ENCODE results near the gene SBF2. TPM values are rescaled to one million over a fixed set of nuclear protein-coding genes. Genes with fewer than 3 reads are reported as not detected.

Gene SBF2
- total RNA-seq, 1 experiment from 2014 or later = 30.2 TPM

DNA sequence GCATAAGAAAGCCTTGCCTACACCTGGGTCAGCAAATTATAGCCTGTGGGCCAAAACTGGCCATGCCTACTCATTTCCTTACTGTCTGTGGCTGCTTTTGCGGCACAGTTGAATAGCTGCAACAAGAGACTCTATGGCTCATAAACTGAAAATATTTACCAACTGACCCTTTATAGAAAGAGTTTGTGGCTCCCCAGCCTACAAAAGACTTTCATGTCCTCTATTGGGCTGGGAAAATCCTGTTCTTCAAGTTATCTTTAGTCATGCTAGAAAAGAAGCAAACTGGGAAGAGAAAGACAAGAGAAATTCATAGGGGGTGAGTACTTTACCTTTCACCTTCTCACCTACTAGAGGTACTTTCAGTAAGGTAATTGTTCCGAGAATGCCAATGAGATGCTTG, 455.1 kb downstream of the SBF2 start:
- H3K9me3 Mint-ChIP-seq = no peaks in the 10 kb centered on the region
- no peaks in the 10 kb centered on the region for H3K79me2 ChIP-seq (ENCODE audit: insufficient read depth, low read length)
- no peak overlapping the region for H2BK12ac ChIP-seq (ENCODE audit: insufficient read length, low read depth, low read length)
- no peak overlapping the region for H2BK5ac ChIP-seq (ENCODE audit: insufficient read length, low read length)
- no peak for DNase-seq
- peak overlapping the region; percentile 54 to 89 (median 68); a peak in 6 of 7 replicates for H3K27ac Mint-ChIP-seq
- no peak overlapping the region for H3K14ac ChIP-seq (ENCODE audit: insufficient read depth, low read length)
- no CpG with 5 or more reads among the region's 2 CpGs for WGBS (ENCODE audit: extremely low coverage, insufficient read length, low lambda C conversion rate)
- H3K4me1 Mint-ChIP-seq = peaks cover 13 to 14% of the 10 kb centered on the region in 2 experiments
- no peak overlapping the region for H3K27ac ChIP-seq (ENCODE audit: insufficient read length, low read depth, low read length)
- no peak overlapping the region for H2AFZ ChIP-seq (ENCODE audit: low read length)
- no peaks in the 10 kb centered on the region for H3K27me3 ChIP-seq (ENCODE audit: insufficient read depth, low read length)
- no peak overlapping the region for H3K9ac ChIP-seq (ENCODE audit: extremely low read depth, insufficient read length, low read length)
- H4K91ac ChIP-seq (ENCODE audit: insufficient read length, low read depth, low read length) = no peak overlapping the region
- H4K20me1 ChIP-seq (ENCODE audit: control insufficient read depth, insufficient read depth, insufficient read length) = no peaks in the 10 kb centered on the region
- no peaks in the 10 kb centered on the region for H3K27me3 Mint-ChIP-seq (ENCODE audit: low read depth)
- H2BK120ac ChIP-seq (ENCODE audit: low read depth, low read length, poor library complexity, severe bottlenecking) = no peak overlapping the region
- H3K23me2 ChIP-seq (ENCODE audit: insufficient read length, low read depth, low read length, poor library complexity, severe bottlenecking) = no peaks in the 10 kb centered on the region
- no peak overlapping the region for H3K4me2 ChIP-seq (ENCODE audit: insufficient read depth, insufficient read length, low read length)
- H3K4ac ChIP-seq (ENCODE audit: low read depth, low read length) = no peak overlapping the region
- no peak overlapping the region for H2AK5ac ChIP-seq (ENCODE audit: insufficient read length, low read length)
- H3K23ac ChIP-seq (ENCODE audit: insufficient read length, low read depth, low read length) = no peak overlapping the region
- no peak overlapping the region for H4K5ac ChIP-seq (ENCODE audit: insufficient read length, low read depth, low read length)
- peaks cover 0 to 9% (median 7%) of the 10 kb centered on the region in 3 experiments; a peak in 5 of 7 replicates for H3K36me3 Mint-ChIP-seq (ENCODE audit: insufficient read depth in 1 of 3, low read depth in 3 of 3)
- TF ChIP-seq, protein P1, sequence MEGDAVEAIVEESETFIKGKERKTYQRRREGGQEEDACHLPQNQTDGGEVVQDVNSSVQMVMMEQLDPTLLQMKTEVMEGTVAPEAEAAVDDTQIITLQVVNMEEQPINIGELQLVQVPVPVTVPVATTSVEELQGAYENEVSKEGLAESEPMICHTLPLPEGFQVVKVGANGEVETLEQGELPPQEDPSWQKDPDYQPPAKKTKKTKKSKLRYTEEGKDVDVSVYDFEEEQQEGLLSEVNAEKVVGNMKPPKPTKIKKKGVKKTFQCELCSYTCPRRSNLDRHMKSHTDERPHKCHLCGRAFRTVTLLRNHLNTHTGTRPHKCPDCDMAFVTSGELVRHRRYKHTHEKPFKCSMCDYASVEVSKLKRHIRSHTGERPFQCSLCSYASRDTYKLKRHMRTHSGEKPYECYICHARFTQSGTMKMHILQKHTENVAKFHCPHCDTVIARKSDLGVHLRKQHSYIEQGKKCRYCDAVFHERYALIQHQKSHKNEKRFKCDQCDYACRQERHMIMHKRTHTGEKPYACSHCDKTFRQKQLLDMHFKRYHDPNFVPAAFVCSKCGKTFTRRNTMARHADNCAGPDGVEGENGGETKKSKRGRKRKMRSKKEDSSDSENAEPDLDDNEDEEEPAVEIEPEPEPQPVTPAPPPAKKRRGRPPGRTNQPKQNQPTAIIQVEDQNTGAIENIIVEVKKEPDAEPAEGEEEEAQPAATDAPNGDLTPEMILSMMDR (conservative IDR thresholded peaks at IDR 0.05) = no peak
- H3K56ac ChIP-seq (ENCODE audit: insufficient read length, low read depth, low read length) = no peak overlapping the region
- H4K8ac ChIP-seq (replicated peaks; ENCODE audit: insufficient read length, low read depth, low read length) = no peak overlapping the region
- no peak overlapping the region for H3K4me3 Mint-ChIP-seq
- no peak overlapping the region for H3T11ph ChIP-seq (ENCODE audit: low read length)
- H3K9me3 ChIP-seq (ENCODE audit: control insufficient read depth, low read depth, low read length) = no peaks in the 10 kb centered on the region
- no peak overlapping the region for H2BK20ac ChIP-seq (ENCODE audit: low read depth, low read length, poor library complexity, severe bottlenecking)
- no peaks in the 10 kb centered on the region for H3K79me1 ChIP-seq (ENCODE audit: insufficient read depth, low read depth, low read length, poor library complexity, severe bottlenecking)
- H3K18ac ChIP-seq (ENCODE audit: insufficient read length, low read depth, low read length) = no peak overlapping the region
- H3K4me1 ChIP-seq (ENCODE audit: insufficient read depth, low read length) = peaks cover 4% of the 10 kb centered on the region; the same call in 1 of the 2 replicates
- no peak overlapping the region for H2BK15ac ChIP-seq (ENCODE audit: low read depth, low read length)

Data from H9 (cell line).